Parathyroid adenoma (tissue), 2 donors: ENCODE measurements around the gene NLRP3.
"Not testable (repeated sequence)": the region's sequence is repeated elsewhere in the genome, so short reads cannot be mapped to it uniquely, and the experiment has no call there.

Experiments used
- H2AFZ ChIP-seq: fragments of 300-600 bp; sonication (generic); one replicate; pipeline ENCODE4 v1.7.0; 2017; ENCODE audit warnings: antibody characterized with exemption, mild to moderate bottlenecking
- H3K27ac ChIP-seq: fragments of 300-600 bp; sonication (generic); one replicate; pipeline ENCODE4 v1.7.0; 2017
- H3K27me3 ChIP-seq: fragments of 300-600 bp; sonication (generic); one replicate; pipeline ENCODE4 v1.7.0; 2017; ENCODE audit warnings: low read length; ENCODE audit not compliant: control insufficient read depth, insufficient read depth
- H3K36me3 ChIP-seq: fragments of 300-600 bp; sonication (generic); one replicate; pipeline ENCODE4 v1.7.0; 2017; ENCODE audit warnings: low read length; ENCODE audit not compliant: control insufficient read depth, insufficient read depth
- H3K4me1 ChIP-seq: fragments of 300-600 bp; sonication (generic); one replicate; pipeline ENCODE4 v1.7.0; 2017; ENCODE audit warnings: control low read depth
- H3K4me2 ChIP-seq: fragments of 300-600 bp; sonication (generic); one replicate; pipeline ENCODE4 v1.7.0; 2017; ENCODE audit warnings: low read length
- H3K4me3 ChIP-seq: fragments of 300-600 bp; sonication (generic); one replicate; pipeline ENCODE4 v1.7.0; 2017; ENCODE audit warnings: low read depth, low read length
- H3K79me2 ChIP-seq: fragments of 300-600 bp; sonication (generic); one replicate; pipeline ENCODE4 v1.7.0; 2017; ENCODE audit warnings: control low read depth
- H3K9ac ChIP-seq: fragments of 300-600 bp; sonication (generic); one replicate; pipeline ENCODE4 v1.7.0; 2017; ENCODE audit warnings: mild to moderate bottlenecking
- H3K9me3 ChIP-seq: fragments of 300-600 bp; sonication (generic); one replicate; pipeline ENCODE4 v1.7.0; 2017; ENCODE audit warnings: low read length; ENCODE audit not compliant: control insufficient read depth
- TF ChIP-seq, protein P1 (sequence below): fragments of 300-600 bp; sonication (generic); IDR thresholded peaks from one replicate; pipeline ENCODE4 v1.7.0; 2017; ENCODE audit warnings: antibody characterized with exemption, mild to moderate bottlenecking
- donor health status: primary hyperparathyroidism.

NLRP3 gene

DNA sequence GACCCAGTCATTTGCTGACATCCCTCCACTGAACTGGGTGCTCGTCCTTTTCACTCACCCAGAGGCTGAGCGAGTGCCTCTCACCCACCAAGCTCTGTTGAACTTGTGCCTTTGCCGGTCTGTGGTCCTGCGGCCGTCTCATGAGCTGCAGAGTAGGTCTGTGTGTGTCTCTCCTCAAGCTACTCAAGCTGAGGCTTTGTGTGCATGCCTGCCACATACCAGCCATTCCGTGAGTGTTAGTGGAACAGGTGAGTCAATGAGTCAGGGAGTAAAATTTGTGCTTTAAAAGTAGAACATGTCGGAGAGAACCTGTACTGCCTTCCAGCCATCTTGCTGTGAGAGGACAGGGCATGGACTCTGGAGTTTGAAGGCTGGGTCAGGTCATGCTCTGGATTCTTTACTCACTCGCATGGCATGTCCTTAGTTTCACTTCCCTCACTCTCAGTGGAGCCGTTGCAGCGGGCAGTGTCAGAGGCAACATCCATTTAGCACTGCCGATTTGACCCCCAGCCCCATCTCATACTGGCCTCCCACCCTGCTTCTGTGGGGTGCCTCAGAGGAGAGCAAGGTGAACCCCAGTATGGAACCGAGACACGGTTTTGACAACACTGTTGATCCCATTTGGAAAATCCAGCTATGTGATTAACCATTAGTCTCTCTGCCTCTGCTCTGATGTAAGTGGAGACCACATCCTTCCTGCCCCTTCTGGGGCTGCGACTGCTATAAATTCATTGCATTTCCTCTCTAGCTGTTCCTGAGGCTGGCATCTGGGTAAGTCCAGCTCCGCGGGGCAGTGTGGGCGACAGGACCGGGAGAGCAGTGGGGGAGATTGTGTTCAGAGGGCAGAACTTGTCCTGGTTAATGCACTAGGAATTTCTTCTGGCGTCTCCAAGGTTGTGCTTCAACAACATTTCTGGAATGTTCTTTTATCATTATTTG is at the start of gene NLRP3:
Gene NLRP3 (plus strand): TSS at position 751 of the 939 bp plus-strand sequence. CDS start 2,628 bp downstream, outside the sequence.
- Histone ChIP-seq H3K79me2 (no peaks in the 10 kb centered on the region), H3K4me3 (no peak within 1 kb of the TSS), H3K9ac (no peak within 1 kb of the TSS), H3K36me3 (no peaks in the 10 kb centered on the region), H3K9me3 (no peaks in the 10 kb centered on the region), H3K4me2 (no peak within 1 kb of the TSS), H2AFZ (no peak within 1 kb of the TSS), H3K27me3 (no peaks in the 10 kb centered on the region), H3K27ac (no peak within 1 kb of the TSS), H3K4me1 (no peaks in the 10 kb centered on the region)
- TF ChIP-seq, protein P1, sequence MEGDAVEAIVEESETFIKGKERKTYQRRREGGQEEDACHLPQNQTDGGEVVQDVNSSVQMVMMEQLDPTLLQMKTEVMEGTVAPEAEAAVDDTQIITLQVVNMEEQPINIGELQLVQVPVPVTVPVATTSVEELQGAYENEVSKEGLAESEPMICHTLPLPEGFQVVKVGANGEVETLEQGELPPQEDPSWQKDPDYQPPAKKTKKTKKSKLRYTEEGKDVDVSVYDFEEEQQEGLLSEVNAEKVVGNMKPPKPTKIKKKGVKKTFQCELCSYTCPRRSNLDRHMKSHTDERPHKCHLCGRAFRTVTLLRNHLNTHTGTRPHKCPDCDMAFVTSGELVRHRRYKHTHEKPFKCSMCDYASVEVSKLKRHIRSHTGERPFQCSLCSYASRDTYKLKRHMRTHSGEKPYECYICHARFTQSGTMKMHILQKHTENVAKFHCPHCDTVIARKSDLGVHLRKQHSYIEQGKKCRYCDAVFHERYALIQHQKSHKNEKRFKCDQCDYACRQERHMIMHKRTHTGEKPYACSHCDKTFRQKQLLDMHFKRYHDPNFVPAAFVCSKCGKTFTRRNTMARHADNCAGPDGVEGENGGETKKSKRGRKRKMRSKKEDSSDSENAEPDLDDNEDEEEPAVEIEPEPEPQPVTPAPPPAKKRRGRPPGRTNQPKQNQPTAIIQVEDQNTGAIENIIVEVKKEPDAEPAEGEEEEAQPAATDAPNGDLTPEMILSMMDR = no peak

DNA sequence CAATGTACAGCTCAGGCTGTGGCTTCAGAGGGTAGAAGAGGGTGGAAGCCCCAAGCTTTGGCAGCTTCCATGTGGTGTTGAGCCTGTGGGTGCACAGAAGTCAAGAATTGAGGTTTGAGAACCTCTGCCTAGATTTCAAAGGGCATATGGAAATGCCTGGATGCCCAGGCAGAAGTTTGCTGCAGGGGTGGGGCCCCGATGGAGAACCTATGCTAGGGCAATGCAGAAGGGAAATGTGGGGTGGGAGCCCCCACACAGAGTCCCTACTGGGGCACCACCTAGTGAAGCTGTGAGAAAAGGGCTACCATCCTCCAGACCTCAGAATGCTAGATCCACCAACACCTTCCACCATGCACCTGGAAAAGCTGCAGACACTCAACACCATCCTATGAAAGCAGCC is 49.6 kb upstream of the NLRP3 start:
- not testable (repeated sequence) for H3K4me2 ChIP-seq, H3K9ac ChIP-seq, H3K27ac ChIP-seq, H3K4me1 ChIP-seq, H3K4me3 ChIP-seq, H3K79me2 ChIP-seq, H2AFZ ChIP-seq, H3K36me3 ChIP-seq, H3K9me3 ChIP-seq, H3K27me3 ChIP-seq

DNA sequence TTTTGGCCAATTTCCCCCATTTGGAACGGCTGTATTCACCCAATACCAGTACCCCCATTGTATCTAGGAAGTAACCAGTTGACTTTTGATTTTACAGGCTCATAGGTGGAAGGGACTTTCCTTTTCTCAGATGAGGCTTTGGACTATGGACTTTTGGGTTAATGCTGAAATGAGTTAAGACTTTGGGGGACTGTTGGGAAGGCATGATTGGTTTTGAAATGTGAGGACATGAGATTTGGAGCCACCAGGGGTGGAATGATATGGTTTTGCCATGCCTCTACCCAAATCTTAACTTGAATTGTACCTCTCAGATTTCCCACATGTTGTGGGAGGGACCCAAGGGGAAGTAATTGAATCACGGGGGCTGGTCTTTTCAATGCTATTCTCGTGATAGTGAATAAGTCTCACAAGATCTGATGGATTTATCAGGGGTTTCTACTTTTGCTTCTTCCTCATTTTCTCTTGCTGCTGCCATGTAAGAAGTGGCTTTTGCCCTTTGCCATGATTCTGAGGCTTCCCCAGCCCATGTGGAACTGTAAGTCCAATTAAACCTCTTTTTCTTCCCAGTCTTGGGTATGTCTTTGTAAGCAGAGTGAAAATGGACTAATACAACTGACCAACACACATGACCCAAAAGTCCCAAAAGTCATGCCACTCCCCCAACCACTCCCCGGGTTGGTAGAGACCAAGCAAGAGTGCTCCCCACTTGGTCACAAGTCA is 48.9 kb upstream of the NLRP3 start:
- Histone ChIP-seq H3K27ac (no peak overlapping the region), H3K9ac (no peak overlapping the region), H2AFZ (no peak overlapping the region), H3K79me2 (no peaks in the 10 kb centered on the region), H3K36me3 (no peaks in the 10 kb centered on the region), H3K4me2 (no peak overlapping the region), H3K27me3 (no peaks in the 10 kb centered on the region), H3K4me1 (no peaks in the 10 kb centered on the region), H3K9me3 (no peaks in the 10 kb centered on the region), H3K4me3 (no peak overlapping the region)
- TF ChIP-seq, protein P1 = no peak

DNA sequence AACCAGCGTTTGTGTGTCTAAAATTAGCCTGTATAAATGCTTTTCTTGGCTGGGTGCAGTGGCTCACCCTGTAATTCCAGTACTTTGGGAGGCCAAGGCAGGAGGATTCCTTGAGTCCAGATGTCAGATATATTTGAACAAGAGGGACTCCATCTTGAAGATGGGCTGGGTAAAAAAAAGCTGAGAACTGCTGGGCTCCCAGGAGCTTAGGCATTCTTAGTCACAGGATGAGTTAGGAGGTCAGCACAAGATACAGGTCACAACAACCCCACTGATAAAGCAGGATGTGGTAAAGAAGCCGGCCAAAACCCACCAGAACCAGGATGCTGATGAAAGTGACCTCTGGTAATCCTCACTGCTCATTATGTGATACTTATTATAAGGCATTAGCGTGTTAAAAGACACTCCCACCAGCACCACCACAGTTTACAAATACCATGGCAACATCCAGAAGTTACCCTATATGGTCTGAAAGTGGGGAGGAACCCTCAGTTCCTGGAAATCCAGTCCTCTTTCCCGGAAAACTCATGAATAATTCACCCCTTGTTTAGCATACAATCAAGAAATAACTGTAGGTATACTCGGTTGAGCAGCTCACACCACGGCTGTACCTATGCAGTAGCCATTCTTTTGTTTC is 48.1 kb upstream of the NLRP3 start:
- no peak overlapping the region for H3K4me2 ChIP-seq
- no peaks in the 10 kb centered on the region for H3K79me2 ChIP-seq
- H2AFZ ChIP-seq = no peak overlapping the region
- no peaks in the 10 kb centered on the region for H3K36me3 ChIP-seq
- no peak overlapping the region for H3K4me3 ChIP-seq
- H3K27me3 ChIP-seq = no peaks in the 10 kb centered on the region
- H3K27ac ChIP-seq = no peak overlapping the region
- H3K4me1 ChIP-seq = no peaks in the 10 kb centered on the region
- no peaks in the 10 kb centered on the region for H3K9me3 ChIP-seq
- H3K9ac ChIP-seq = no peak overlapping the region
- TF ChIP-seq, protein P1 = no peak

DNA sequence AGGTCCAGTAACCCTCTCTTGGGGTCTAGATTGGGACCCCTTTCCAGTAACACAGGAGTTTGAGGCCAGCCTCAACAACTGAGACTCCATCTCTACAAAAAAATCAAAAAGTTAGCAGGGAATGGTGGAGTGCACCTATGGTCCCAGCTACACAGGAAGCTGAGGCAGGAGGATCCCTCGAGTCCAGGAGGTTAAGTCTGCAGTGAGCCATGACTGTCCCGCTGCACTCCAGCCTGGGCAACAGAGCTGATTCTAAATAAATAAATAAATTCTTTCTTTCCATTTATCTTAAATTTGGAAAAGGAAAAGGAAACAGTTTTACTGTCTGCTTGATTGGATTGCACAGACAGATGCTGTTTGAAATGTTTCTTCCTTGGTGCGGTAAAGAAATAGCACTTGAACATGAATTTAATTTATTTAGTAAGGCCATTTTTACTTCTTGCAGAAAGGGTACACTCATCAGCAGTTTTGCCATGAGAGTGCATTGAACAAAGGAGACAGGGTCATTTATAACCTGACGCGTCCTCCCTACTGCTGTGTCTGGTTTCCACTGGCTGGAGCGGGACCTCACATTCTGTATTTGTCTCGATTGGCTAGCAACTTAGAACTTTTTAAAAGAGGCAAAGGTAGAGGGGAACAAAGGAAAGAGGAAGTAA is 47.4 kb upstream of the NLRP3 start:
- Histone ChIP-seq H2AFZ (no peak overlapping the region), H3K9ac (no peak overlapping the region), H3K79me2 (no peaks in the 10 kb centered on the region), H3K4me1 (no peaks in the 10 kb centered on the region), H3K27ac (no peak overlapping the region), H3K27me3 (no peaks in the 10 kb centered on the region), H3K4me3 (no peak overlapping the region), H3K4me2 (no peak overlapping the region), H3K9me3 (no peaks in the 10 kb centered on the region), H3K36me3 (no peaks in the 10 kb centered on the region)
- TF ChIP-seq, protein P1 = no peak
